VCaP (cell line): ENCODE results near the gene ZNF526.

Experiments
- H3K27ac ChIP-seq: fragments of 450-650 bp; 2 replicates; pipeline ENCODE4 v1.5.1; 2017
- TF ChIP-seq, protein P1 (sequence below): fragments of 450-650 bp; conservative IDR thresholded peaks from 2 replicates; pipeline ENCODE4 v1.5.1; 2017; ENCODE audit warnings: mild to moderate bottlenecking, moderate library complexity

Gene ZNF526

GRCh38 chr19:42271861-42272534 lies 51.9 kb downstream of the ZNF526 start:
- TF ChIP-seq, protein P1, sequence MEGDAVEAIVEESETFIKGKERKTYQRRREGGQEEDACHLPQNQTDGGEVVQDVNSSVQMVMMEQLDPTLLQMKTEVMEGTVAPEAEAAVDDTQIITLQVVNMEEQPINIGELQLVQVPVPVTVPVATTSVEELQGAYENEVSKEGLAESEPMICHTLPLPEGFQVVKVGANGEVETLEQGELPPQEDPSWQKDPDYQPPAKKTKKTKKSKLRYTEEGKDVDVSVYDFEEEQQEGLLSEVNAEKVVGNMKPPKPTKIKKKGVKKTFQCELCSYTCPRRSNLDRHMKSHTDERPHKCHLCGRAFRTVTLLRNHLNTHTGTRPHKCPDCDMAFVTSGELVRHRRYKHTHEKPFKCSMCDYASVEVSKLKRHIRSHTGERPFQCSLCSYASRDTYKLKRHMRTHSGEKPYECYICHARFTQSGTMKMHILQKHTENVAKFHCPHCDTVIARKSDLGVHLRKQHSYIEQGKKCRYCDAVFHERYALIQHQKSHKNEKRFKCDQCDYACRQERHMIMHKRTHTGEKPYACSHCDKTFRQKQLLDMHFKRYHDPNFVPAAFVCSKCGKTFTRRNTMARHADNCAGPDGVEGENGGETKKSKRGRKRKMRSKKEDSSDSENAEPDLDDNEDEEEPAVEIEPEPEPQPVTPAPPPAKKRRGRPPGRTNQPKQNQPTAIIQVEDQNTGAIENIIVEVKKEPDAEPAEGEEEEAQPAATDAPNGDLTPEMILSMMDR = no peak
- no peak overlapping the region; the same call in 1 of the 2 replicates for H3K27ac ChIP-seq

DNA sequence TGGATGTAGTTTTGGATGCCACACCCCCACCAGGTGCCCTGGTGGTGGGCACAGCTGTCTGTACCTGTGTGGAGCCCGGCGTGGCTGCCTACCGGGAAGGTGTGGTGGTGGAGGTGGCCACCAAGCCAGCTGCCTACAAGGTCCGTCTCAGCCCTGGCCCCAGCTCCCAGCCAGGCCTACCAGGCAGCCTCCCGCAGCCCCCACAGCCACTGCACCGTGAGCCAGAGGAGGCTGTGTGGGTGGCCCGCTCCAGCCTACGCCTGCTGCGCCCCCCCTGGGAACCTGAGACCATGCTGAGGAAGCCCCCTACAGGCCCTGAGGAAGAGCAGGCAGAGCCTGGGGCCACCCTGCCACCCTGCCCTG lies 52.4 kb downstream of the ZNF526 start:
- TF ChIP-seq, protein P1 = no peak
- H3K27ac ChIP-seq = no peak overlapping the region

GRCh38 chr19:42272989-42273406 lies 52.9 kb downstream of the ZNF526 start:
- TF ChIP-seq, protein P1 = no peak
- H3K27ac ChIP-seq = no peak overlapping the region

- H3K27ac ChIP-seq = no peak overlapping the region
- TF ChIP-seq, protein P1 = no peak
These were observed 53.4 kb downstream of the ZNF526 start for GRCh38 chr19:42273407-42274064.

- TF ChIP-seq, protein P1 = no peak
- no peak overlapping the region for H3K27ac ChIP-seq
These were observed 54.1 kb downstream of the ZNF526 start for GRCh38 chr19:42274065-42274682.

GRCh38 chr19:42275103-42275502 lies 55.0 kb downstream of the ZNF526 start:
- H3K27ac ChIP-seq = no peak overlapping the region
- TF ChIP-seq, protein P1 = no peak

DNA sequence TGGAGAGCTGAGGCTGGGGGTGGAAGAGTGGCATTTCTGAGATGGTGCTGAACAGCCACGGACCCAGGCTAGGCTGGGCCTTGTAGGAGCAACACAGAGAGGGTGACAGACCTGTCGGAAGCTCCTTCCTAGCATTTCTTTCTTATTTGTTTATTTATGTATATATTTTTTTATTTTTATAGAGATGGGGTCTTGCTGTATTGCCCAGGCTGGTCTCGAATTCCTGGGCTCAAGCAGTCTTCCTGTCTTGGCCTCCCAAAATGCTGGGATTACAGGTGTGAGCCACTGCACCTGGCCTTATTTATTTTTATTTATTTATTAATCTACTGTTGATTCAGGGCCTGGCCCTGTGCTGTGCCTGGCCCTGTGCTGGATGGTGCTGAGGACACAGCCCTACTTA lies 55.4 kb downstream of the ZNF526 start:
- TF ChIP-seq, protein P1 = no peak
- no peak overlapping the region for H3K27ac ChIP-seq
